Activated CD4-positive, alpha-beta T cell treated with anti-CD3 and anti-CD28 coated beads, Interleukin-2, amount 10 ng/mL, durations not matched to agents 24 days and 14 days (primary cell): ENCODE measurements around the gene SP3. TPM values are rescaled to one million over a fixed set of nuclear protein-coding genes. Genes with fewer than 3 reads are reported as not detected.

Experiments used
- DNase-seq: peaks from one replicate; pipeline ENCODE4 v3.0.0; 2022
- H3K27ac Mint-ChIP-seq: one replicate; pipeline ENCODE4 v1.8.0; 2022; ENCODE audit warnings: mild to moderate bottlenecking, mixed read lengths
- H3K27me3 Mint-ChIP-seq: one replicate; pipeline ENCODE4 v1.8.0; 2022; ENCODE audit warnings: mixed read lengths
- H3K36me3 Mint-ChIP-seq: one replicate; pipeline ENCODE4 v1.8.0; 2022; ENCODE audit warnings: low read depth, mild to moderate bottlenecking, mixed read lengths
- H3K4me1 Mint-ChIP-seq: one replicate; pipeline ENCODE4 v1.8.0; 2021; ENCODE audit warnings: mixed read lengths
- H3K4me3 Mint-ChIP-seq: one replicate; pipeline ENCODE4 v1.8.0; 2022; ENCODE audit warnings: mild to moderate bottlenecking, moderate library complexity, mixed read lengths
- H3K9me3 Mint-ChIP-seq: one replicate; pipeline ENCODE4 v1.8.0; 2021; ENCODE audit warnings: mixed read lengths
- intact Hi-C: fragments of 100-400 bp; cut with micrococcal nuclease; formaldehyde crosslinking; loops from one replicate; pipeline ENCODE4 v1.15.1; 2023
- total RNA-seq: library from RNA; stranded (reverse); gene quantifications from 2 replicates; pipeline ENCODE4 v1.2.3, GENCODE V29; 2022

The SP3 gene
- total RNA-seq, 1 donor from 2014 or later, result 99.9 TPM

DNA sequence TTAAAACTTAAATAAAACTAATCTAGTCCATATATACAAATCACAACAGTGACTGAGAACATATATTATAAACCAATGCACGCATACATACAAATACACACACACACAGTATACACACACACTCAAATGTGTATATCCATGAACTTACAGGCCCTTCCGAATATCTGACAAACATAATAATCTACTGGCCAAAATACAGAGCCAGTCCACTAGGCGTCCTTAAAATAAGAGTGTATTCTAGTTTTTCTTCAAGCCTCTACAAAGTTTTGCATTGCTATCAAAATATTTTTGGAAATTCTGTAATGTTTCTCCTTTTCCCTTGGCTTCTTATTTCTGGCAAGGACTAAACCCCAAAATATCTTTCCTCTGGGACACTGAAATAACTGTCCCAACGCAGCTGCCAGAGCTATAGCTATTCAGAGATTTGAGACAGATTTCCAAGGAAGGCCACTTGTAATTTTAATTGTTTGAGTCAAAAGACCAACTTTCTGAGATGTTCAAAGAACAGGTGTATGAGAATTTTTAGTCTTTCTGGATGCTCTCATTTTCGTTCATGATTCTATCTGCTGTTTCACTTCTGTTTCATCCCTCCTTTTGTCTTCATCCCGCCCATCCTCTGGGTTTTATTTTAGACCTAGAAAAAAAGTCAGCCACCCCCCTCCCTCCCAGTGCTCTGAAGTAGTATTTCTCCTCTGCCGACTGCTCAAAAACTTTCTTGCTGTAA, 24.1 kb upstream of the SP3 start:
- no peaks in the 10 kb centered on the region for H3K36me3 Mint-ChIP-seq
- no peak overlapping the region for H3K4me3 Mint-ChIP-seq
- no peak overlapping the region for H3K27ac Mint-ChIP-seq
- DNase-seq, result no peak
- H3K4me1 Mint-ChIP-seq, result peaks cover 4% of the 10 kb centered on the region
- H3K27me3 Mint-ChIP-seq, result peaks cover 7% of the 10 kb centered on the region
- intact Hi-C loops, result no loop called here
- no peaks in the 10 kb centered on the region for H3K9me3 Mint-ChIP-seq

DNA sequence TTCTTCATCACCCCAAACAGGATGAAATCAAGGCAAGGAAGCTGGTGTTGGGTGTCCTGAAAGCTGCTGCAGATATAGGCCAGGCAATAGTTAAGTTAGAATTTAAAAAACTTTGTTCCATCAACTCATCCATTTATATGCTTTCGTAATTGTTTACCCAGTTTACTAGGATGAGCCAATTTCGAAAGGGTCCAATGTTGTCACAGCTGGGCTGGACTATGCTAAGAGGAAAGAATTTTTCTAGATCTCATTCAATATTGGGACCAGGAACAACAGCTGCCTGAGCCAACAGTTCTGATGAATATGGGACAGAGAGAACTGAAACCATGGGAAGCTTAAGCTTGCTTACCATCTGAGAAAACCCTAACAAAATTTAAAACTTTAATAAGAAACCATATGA, 21.6 kb upstream of the SP3 start:
- Mint-ChIP-seq H3K36me3 (no peaks in the 10 kb centered on the region), H3K9me3 (no peaks in the 10 kb centered on the region), H3K27ac (no peak overlapping the region), H3K4me3 (no peak overlapping the region), H3K4me1 (peaks cover 8% of the 10 kb centered on the region), H3K27me3 (peaks cover 1% of the 10 kb centered on the region)
- DNase-seq, result no peak
- intact Hi-C loops, result no loop called here

GRCh38 chr2:173985605-173985992, 20.4 kb upstream of the SP3 start:
- Mint-ChIP-seq H3K27me3 (no peaks in the 10 kb centered on the region), H3K27ac (no peak overlapping the region), H3K4me1 (peaks cover 8% of the 10 kb centered on the region), H3K9me3 (no peaks in the 10 kb centered on the region), H3K36me3 (no peaks in the 10 kb centered on the region), H3K4me3 (no peak overlapping the region)
- no peak for DNase-seq
- intact Hi-C loops, result no loop called here

DNA sequence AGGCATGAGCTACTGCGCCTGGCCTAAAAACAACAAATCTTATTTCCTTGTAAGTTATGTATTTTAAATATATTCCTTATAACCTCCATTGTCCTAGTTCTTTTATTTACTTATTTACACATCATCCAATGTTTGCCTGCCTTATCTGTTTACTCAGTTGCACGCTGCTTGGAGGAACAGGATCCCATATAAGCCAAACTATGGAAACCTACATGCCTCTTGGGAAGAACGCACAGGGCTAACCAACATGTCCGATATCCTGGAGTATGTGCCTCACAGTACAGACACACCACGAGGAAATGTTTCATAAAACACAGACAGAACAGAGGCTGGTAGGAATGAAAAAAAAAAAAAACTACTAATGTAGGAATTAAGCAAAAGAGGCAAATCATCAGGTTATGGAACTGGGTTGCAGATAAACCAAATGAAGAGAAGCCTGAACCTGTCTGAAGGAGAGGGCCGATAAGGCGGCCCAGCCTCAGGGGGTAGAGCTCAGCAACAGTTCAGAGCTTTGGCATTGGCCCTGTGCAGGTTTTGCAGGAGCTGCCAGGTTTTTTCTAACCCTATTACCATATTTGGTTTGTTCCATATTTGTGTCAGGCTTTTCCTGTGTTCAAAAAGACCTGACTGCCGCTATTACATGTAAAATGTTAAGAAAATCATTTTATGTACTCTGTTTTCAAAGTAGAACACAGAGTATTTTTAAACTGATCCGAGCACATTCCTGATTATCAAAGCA, 19.9 kb upstream of the SP3 start:
- H3K4me1 Mint-ChIP-seq, result peaks cover 8% of the 10 kb centered on the region
- intact Hi-C loops, result no loop called here
- H3K27me3 Mint-ChIP-seq, result no peaks in the 10 kb centered on the region
- no peak overlapping the region for H3K4me3 Mint-ChIP-seq
- H3K27ac Mint-ChIP-seq, result no peak overlapping the region
- H3K9me3 Mint-ChIP-seq, result no peaks in the 10 kb centered on the region
- no peak for DNase-seq
- no peaks in the 10 kb centered on the region for H3K36me3 Mint-ChIP-seq

GRCh38 chr2:173983391-173983871, 18.3 kb upstream of the SP3 start:
- Mint-ChIP-seq H3K27me3 (no peaks in the 10 kb centered on the region), H3K36me3 (no peaks in the 10 kb centered on the region), H3K4me3 (no peak overlapping the region), H3K4me1 (peaks cover 16% of the 10 kb centered on the region), H3K27ac (no peak overlapping the region), H3K9me3 (no peaks in the 10 kb centered on the region)
- no peak for DNase-seq
- intact Hi-C loops, result no loop called here

DNA sequence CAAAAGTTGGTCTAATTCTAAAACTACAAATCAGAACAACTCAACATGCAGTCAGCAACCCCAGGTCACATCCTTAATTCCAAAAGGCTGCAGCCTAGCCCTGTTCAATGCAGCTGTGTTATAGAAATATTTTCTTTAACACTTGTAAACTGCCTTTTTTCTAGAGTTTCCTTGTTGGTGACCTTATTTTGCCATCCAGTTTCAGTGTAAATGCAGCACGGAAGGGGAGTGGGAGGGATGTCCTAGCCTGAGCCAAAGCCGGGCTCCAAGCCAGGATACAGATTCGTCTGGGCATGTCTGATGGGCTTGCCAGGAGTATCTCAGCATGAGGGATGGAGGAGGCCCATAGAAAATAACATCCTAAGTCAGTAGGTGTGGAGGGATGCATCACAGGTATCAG, 17.7 kb upstream of the SP3 start:
- intact Hi-C loops, result no loop called here
- Mint-ChIP-seq H3K27me3 (no peaks in the 10 kb centered on the region), H3K27ac (no peak overlapping the region)

GRCh38 chr2:173982182-173982714, 17.1 kb upstream of the SP3 start:
- intact Hi-C loops, result no loop called here
- H3K9me3 Mint-ChIP-seq, result no peaks in the 10 kb centered on the region
- no peak overlapping the region for H3K4me3 Mint-ChIP-seq
- no peaks in the 10 kb centered on the region for H3K27me3 Mint-ChIP-seq
- no peaks in the 10 kb centered on the region for H3K36me3 Mint-ChIP-seq
- H3K4me1 Mint-ChIP-seq, result peaks cover 23% of the 10 kb centered on the region
- H3K27ac Mint-ChIP-seq, result peak overlapping the region; percentile 76
- DNase-seq, result no peak

More for the DNA sequence above, 17.7 kb upstream of the SP3 start:
- no peak for DNase-seq
- Mint-ChIP-seq H3K9me3 (no peaks in the 10 kb centered on the region), H3K4me3 (no peak overlapping the region), H3K36me3 (no peaks in the 10 kb centered on the region), H3K4me1 (peaks cover 20% of the 10 kb centered on the region)

DNA sequence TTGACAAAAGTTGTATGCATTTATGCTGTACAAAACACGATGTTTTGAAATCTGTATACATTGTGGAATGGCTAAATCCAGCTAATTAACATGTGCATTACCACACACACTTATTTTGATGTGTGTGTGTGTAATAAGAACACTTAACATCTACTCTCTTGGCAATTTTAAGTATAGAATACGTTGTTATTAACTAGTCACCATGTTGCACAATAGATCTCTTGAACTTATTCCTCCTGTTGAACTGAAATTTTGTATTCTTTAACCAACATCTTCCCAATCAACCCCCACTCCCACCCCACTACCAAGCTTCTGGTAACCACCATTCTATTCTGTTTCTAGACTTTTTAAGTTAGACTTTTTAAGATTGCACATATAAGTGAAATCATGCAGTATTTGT, 16.3 kb upstream of the SP3 start:
- H3K4me1 Mint-ChIP-seq, result peaks cover 23% of the 10 kb centered on the region
- H3K9me3 Mint-ChIP-seq, result no peaks in the 10 kb centered on the region
- no peak for DNase-seq
- H3K27me3 Mint-ChIP-seq, result no peaks in the 10 kb centered on the region
- no peaks in the 10 kb centered on the region for H3K36me3 Mint-ChIP-seq
- H3K4me3 Mint-ChIP-seq, result no peak overlapping the region
- H3K27ac Mint-ChIP-seq, result no peak overlapping the region
- intact Hi-C loops, result no loop called here

DNA sequence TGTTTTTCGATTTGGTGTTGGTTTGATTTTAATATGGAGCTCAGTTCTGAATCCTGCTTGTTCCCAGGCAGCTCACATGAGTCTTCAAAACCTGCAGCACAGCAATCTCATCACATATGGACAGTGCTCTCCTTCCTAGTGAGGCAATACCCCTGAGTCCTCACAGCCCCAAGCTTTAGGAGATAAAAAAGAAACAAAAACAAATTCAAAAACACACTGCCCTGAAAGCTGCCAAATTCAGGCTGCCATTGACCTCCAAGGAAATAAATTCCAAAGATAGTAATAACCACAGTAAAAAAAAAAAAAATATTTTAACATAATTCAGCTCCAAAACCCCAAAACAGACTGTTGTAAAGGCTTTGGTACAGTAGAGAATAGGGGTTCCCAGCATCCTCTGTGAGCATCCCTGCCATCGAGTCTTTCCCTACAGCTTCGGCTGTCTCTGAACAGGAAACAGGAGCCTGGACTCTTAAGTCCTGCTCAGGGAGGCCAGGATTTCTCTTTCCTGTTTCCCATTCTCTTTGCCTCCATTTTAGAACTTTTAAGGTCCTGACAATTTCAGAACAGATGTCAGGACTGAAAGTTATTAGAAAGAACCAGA, 14.7 kb upstream of the SP3 start:
- Mint-ChIP-seq H3K4me1 (peaks cover 23% of the 10 kb centered on the region), H3K27me3 (no peaks in the 10 kb centered on the region), H3K4me3 (no peak overlapping the region), H3K36me3 (no peaks in the 10 kb centered on the region), H3K9me3 (no peaks in the 10 kb centered on the region), H3K27ac (no peak overlapping the region)
- intact Hi-C loops, result loop anchor here (5.0 kb wide), 1 partner anchor 42 kb away; no protein-coding TSS in a partner anchor
- DNase-seq, result no peak

GRCh38 chr2:173978447-173978846, 13.3 kb upstream of the SP3 start:
- no peaks in the 10 kb centered on the region for H3K27me3 Mint-ChIP-seq
- intact Hi-C loops, result loop anchor here (1.0 to 5.0 kb wide), 2 partner anchors 13 to 44 kb away; partner anchors contain the start of gene SP3
- no peaks in the 10 kb centered on the region for H3K36me3 Mint-ChIP-seq
- H3K9me3 Mint-ChIP-seq, result no peaks in the 10 kb centered on the region
- H3K4me1 Mint-ChIP-seq, result peaks cover 23% of the 10 kb centered on the region
- DNase-seq, result no peak
- no peak overlapping the region for H3K4me3 Mint-ChIP-seq
- peak overlapping the region; percentile 35 for H3K27ac Mint-ChIP-seq

DNA sequence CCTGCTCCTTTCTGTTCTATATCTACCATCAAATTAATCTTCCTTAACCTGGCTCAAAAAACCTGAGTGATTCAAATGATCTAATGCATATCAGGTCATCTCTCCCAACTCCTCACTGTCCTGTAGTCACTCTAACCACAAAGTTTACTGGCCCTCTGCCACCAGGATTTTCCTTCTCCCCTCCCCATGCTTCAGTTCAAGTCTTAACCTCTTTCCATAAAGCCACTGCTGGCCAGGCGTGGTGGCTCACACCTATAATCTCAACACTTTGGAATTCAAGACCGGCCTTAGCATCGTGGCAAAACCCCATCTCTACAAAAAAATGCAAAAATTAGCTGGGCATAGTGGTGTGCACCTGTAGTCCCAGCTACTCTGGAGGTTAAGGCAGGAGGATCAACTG, 7.5 kb upstream of the SP3 start:
- peaks cover 3% of the 10 kb centered on the region for H3K36me3 Mint-ChIP-seq
- H3K4me3 Mint-ChIP-seq, result no peak overlapping the region
- H3K27ac Mint-ChIP-seq, result no peak overlapping the region
- intact Hi-C loops, result no loop called here
- no peaks in the 10 kb centered on the region for H3K9me3 Mint-ChIP-seq
- DNase-seq, result no peak
- H3K27me3 Mint-ChIP-seq, result no peaks in the 10 kb centered on the region
- peaks cover 7% of the 10 kb centered on the region for H3K4me1 Mint-ChIP-seq

DNA sequence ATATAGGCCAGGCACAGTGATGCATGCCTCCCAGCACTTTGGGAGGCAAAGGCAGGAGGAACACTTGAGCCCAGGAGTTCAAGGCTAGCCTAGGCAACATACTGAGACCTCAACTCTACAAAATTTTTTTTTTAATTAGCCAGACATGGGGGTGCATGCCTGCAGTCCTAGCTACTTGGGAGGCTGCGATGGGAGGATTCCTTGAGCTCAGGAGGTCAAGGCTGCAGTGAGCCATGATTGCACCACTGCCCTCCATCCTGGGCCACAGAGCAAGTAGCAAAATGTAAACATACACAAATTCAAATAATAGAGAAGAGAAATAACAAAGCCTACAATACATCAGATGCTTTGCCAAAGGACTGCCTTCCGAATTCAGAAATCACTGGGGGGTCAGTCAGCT, 7.0 kb upstream of the SP3 start:
- Mint-ChIP-seq H3K27ac (no peak overlapping the region), H3K36me3 (peaks cover 3% of the 10 kb centered on the region), H3K27me3 (no peaks in the 10 kb centered on the region), H3K4me3 (no peak overlapping the region), H3K4me1 (peaks cover 6% of the 10 kb centered on the region), H3K9me3 (no peaks in the 10 kb centered on the region)
- intact Hi-C loops, result no loop called here
- DNase-seq, result no peak

- DNase-seq, result no peak
- peaks cover 3% of the 10 kb centered on the region for H3K36me3 Mint-ChIP-seq
- intact Hi-C loops, result no loop called here
- H3K9me3 Mint-ChIP-seq, result no peaks in the 10 kb centered on the region
- peaks cover 19% of the 10 kb centered on the region for H3K4me1 Mint-ChIP-seq
- H3K4me3 Mint-ChIP-seq, result no peak overlapping the region
- no peak overlapping the region for H3K27ac Mint-ChIP-seq
- H3K27me3 Mint-ChIP-seq, result no peaks in the 10 kb centered on the region
These were observed 5.3 kb upstream of the SP3 start for GRCh38 chr2:173970516-173970924.

GRCh38 chr2:173969886-173970285, 4.7 kb upstream of the SP3 start:
- H3K27me3 Mint-ChIP-seq, result no peaks in the 10 kb centered on the region
- intact Hi-C loops, result loop anchor here (10.0 kb wide), 1 partner anchor 515 kb away; the partner anchor contains the start of gene GPR155
- DNase-seq, result no peak

More at GRCh38 chr2:173969886-173970285, 4.7 kb upstream of the SP3 start:
- peaks cover 19% of the 10 kb centered on the region for H3K4me1 Mint-ChIP-seq
- no peaks in the 10 kb centered on the region for H3K9me3 Mint-ChIP-seq
- no peak overlapping the region for H3K4me3 Mint-ChIP-seq
- H3K36me3 Mint-ChIP-seq, result peaks cover 4% of the 10 kb centered on the region
- H3K27ac Mint-ChIP-seq, result no peak overlapping the region
